Progenitor cell of endocrine pancreas (in vitro differentiated cells): ENCODE results near the gene STH. TPM values are rescaled to one million over a fixed set of nuclear protein-coding genes. Genes with fewer than 3 reads are reported as not detected.

Experiments used
- DNase-seq: peaks from one replicate; pipeline ENCODE4 v3.0.0; 2021; ENCODE audit warnings: low spot score; ENCODE audit not compliant: unreplicated experiment
- H3K27ac Mint-ChIP-seq: 2 replicates; pipeline ENCODE4 v1.8.0; 2021; ENCODE audit warnings: mild to moderate bottlenecking, moderate library complexity, mixed read lengths
- H3K27me3 Mint-ChIP-seq: 2 replicates; pipeline ENCODE4 v1.8.0; 2021; ENCODE audit warnings: mixed read lengths
- H3K36me3 Mint-ChIP-seq: 2 replicates; pipeline ENCODE4 v1.8.0; 2022; ENCODE audit warnings: mixed read lengths; ENCODE audit not compliant: insufficient read depth
- H3K4me1 Mint-ChIP-seq: 2 replicates; pipeline ENCODE4 v1.8.0; 2021; ENCODE audit warnings: low read depth, mixed read lengths
- H3K4me3 Mint-ChIP-seq: 2 replicates; pipeline ENCODE4 v1.8.0; 2021; ENCODE audit warnings: low read depth, mild to moderate bottlenecking, moderate library complexity, mixed read lengths
- H3K9me3 Mint-ChIP-seq: 2 replicates; pipeline ENCODE4 v1.8.0; 2021; ENCODE audit warnings: low read depth, mixed read lengths
- total RNA-seq: library from RNA; stranded (reverse); gene quantifications from 2 replicates; pipeline ENCODE4 v1.2.1, GENCODE V29; 2021
- TF ChIP-seq, protein P1 (sequence below): fragments of 200-600 bp; sonication (generic); IDR thresholded peaks from one replicate; pipeline ENCODE4 v1.5.0; 2021; ENCODE audit warnings: antibody characterized with exemption, mild to moderate bottlenecking; ENCODE audit not compliant: unreplicated experiment

Gene STH
- total RNA-seq, 1 donor from 2014 or later = not detected

DNA sequence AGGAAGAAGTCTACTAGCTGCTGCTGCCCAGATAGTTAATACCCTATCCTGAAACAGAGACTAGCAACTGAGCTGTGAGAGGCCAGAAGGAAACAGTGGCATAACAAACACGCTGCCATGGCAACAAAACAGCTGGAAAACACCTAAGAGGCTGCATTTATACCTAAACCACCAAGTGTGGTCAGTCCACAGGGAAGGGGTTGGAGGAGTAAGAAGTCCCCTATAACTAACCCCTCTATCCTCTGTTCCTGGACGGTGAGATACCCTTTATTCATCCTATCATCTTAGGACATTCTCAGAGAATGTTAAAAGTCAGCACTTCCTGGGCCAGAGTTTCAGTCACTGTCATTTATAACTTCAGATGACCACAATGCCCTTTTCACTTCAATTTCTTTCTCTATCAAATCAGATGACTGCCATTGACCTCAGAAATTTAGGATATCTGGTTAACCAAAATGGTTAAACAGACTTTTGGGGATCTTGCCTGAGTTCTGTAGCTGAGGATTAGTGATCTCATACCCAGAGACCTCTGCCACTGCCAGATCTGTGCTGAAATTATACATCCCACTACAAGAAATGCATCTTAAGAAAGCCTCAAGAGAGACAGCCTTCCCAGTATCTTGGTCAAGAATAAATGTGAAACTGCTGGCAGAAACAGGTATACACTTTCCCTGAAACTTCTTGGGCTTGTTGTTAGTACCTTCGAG lies 36.2 kb downstream of the STH start:
- Mint-ChIP-seq H3K27ac (no peak overlapping the region), H3K9me3 (no peaks in the 10 kb centered on the region), H3K4me1 (peaks cover 1% of the 10 kb centered on the region), H3K4me3 (no peak overlapping the region), H3K27me3 (no peaks in the 10 kb centered on the region), H3K36me3 (peaks cover 39% of the 10 kb centered on the region)
- TF ChIP-seq, protein P1, sequence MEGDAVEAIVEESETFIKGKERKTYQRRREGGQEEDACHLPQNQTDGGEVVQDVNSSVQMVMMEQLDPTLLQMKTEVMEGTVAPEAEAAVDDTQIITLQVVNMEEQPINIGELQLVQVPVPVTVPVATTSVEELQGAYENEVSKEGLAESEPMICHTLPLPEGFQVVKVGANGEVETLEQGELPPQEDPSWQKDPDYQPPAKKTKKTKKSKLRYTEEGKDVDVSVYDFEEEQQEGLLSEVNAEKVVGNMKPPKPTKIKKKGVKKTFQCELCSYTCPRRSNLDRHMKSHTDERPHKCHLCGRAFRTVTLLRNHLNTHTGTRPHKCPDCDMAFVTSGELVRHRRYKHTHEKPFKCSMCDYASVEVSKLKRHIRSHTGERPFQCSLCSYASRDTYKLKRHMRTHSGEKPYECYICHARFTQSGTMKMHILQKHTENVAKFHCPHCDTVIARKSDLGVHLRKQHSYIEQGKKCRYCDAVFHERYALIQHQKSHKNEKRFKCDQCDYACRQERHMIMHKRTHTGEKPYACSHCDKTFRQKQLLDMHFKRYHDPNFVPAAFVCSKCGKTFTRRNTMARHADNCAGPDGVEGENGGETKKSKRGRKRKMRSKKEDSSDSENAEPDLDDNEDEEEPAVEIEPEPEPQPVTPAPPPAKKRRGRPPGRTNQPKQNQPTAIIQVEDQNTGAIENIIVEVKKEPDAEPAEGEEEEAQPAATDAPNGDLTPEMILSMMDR = no peak
- DNase-seq = no peak

DNA sequence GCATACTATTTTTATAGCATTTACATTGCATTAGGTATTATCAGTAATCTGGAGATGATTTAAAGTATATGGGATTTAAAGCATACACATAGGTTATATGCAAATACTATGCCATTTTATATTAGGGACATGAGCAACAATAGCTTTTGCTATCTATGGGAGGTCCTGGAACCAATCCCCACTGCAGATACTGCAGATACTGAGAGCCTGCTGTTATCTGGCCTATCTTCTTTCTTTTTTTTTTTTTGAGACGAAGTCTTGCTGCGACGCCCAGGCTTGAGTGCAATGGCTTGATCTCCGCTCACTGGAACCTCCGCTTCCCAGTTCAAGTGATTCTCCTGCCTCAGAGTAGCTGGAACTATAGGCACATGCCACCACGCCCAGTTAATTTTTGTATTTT lies 37.4 kb downstream of the STH start:
- no peaks in the 10 kb centered on the region for H3K9me3 Mint-ChIP-seq
- no peak for DNase-seq
- no peak overlapping the region for H3K4me3 Mint-ChIP-seq
- H3K27me3 Mint-ChIP-seq = no peaks in the 10 kb centered on the region
- peaks cover 34% of the 10 kb centered on the region for H3K36me3 Mint-ChIP-seq
- H3K4me1 Mint-ChIP-seq = peaks cover 1% of the 10 kb centered on the region
- TF ChIP-seq, protein P1 = no peak
- no peak overlapping the region for H3K27ac Mint-ChIP-seq

DNA sequence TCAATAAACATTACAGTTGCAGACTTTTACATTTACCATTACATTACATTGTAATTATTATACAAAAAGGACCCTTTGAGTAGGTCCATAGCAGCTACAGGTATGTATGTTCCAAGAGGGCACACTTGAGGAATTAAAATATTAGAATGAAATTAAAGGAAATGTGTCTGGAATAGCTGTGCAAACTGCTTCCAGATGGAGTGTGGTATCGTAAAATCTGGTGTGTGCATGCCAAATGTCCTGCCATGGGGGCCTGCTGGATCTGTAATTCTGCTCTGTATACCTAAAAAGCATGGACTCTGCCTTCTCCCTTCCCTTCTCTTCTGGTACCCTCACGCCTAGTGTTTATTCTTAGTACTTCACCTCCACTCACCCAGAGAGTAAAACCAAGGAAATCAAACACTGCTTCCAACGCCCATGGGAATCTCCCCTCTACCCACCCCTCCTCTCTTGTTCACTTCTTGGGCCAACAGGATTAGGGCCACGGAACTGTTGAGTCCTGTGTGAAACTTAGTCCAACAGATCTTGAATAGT lies 38.7 kb downstream of the STH start:
- H3K4me3 Mint-ChIP-seq = no peak overlapping the region
- TF ChIP-seq, protein P1 = no peak
- no peak for DNase-seq
- H3K9me3 Mint-ChIP-seq = no peaks in the 10 kb centered on the region
- H3K27me3 Mint-ChIP-seq = no peaks in the 10 kb centered on the region
- peaks cover 28% of the 10 kb centered on the region for H3K36me3 Mint-ChIP-seq
- H3K27ac Mint-ChIP-seq = peak overlapping the region; percentile 81
- peaks cover 2% of the 10 kb centered on the region for H3K4me1 Mint-ChIP-seq

DNA sequence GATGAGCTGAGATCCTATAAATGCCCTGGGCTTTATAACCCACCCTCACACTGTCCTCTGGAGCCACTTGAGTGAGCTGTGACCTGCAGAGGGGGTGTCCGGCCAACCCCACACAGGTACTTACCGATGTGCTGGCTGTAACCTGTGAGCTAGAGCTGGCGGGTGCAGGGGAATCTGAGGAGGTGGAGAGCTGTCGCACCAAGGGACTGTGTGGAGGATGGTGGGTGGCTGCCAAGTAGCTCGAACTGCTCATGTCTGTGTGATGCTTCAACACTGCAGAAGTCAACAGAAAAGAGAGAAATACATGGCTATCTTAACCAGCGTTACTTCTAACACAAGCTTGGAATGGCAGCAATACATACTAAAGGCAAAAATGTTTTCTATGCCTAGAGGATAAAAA lies 39.4 kb downstream of the STH start:
- Mint-ChIP-seq H3K4me3 (no peak overlapping the region), H3K27ac (peak overlapping the region; percentile 81), H3K4me1 (peaks cover 2% of the 10 kb centered on the region), H3K27me3 (no peaks in the 10 kb centered on the region), H3K36me3 (peaks cover 23% of the 10 kb centered on the region), H3K9me3 (no peaks in the 10 kb centered on the region)
- TF ChIP-seq, protein P1 = no peak
- DNase-seq = no peak

DNA sequence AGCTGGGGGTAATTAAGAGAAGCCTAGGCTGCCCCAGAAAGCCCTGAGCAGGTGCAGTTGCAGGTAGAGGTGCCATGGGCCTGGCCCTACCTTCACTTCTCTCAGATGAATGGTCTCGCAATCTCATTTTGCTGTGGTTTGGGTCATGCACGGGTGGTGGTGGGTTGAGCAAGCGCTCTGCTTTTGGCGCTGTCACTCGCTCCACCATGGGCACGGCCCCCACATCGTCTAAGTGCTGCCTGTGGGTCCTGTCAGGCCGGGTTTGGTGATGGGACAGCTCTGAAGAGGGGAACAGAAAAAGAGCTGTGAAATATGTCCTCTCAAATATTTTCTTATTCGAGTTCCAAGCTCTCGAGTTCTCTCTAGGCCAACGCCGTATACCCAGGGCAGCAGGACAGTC lies 39.9 kb downstream of the STH start:
- DNase-seq = no peak
- Mint-ChIP-seq H3K27me3 (no peaks in the 10 kb centered on the region), H3K4me1 (peaks cover 2% of the 10 kb centered on the region), H3K4me3 (no peak overlapping the region), H3K27ac (no peak overlapping the region), H3K9me3 (no peaks in the 10 kb centered on the region), H3K36me3 (peaks cover 26% of the 10 kb centered on the region)
- TF ChIP-seq, protein P1 = no peak
